ENCODE results near the gene MYF6. TPM values are rescaled to one million over a fixed set of nuclear protein-coding genes. Genes with fewer than 3 reads are reported as not detected.

The MYF6 gene
- total and polyA plus RNA-seq, 7 donors = not detected

GRCh38 chr12:80697270-80697887 lies 10.1 kb upstream of the MYF6 start:
- H3K9me3 ChIP-seq = no peaks in the 10 kb centered on the region
- no peak for TF ChIP-seq POLR2AphosphoS5 (IDR thresholded peaks at IDR 0.05)
- no peak for TF ChIP-seq EP300 (IDR thresholded peaks at IDR 0.05)
- H3K27ac ChIP-seq = no peak overlapping the region
- H3K36me3 ChIP-seq = no peaks in the 10 kb centered on the region
- H3K27me3 ChIP-seq = no peaks in the 10 kb centered on the region
- intact Hi-C loops (cut with DNase I) = no loop called here
- 45 to 64% methylated on average over 2 of the region's 2 CpGs for WGBS, 2 donors
- no peak overlapping the region for H3K4me3 ChIP-seq
- no peaks in the 10 kb centered on the region for H3K4me1 ChIP-seq
- DNase-seq = no peak

GRCh38 chr12:80698256-80698655 lies 9.2 kb upstream of the MYF6 start:
- no peak overlapping the region for H3K4me3 ChIP-seq
- no peaks in the 10 kb centered on the region for H3K36me3 ChIP-seq
- no peak for DNase-seq
- H3K9me3 ChIP-seq = no peaks in the 10 kb centered on the region
- 81% methylated on average over 7 of the region's 7 CpGs for WGBS, 2 donors
- H3K27ac ChIP-seq = no peak overlapping the region
- H3K4me1 ChIP-seq = no peaks in the 10 kb centered on the region
- intact Hi-C loops (cut with DNase I) = no loop called here
- no peak for TF ChIP-seq CTCF (IDR thresholded peaks at IDR 0.05)
- no peak for TF ChIP-seq EP300 (IDR thresholded peaks at IDR 0.05)
- TF ChIP-seq POLR2AphosphoS5 (IDR thresholded peaks at IDR 0.05) = no peak
- TF ChIP-seq POLR2A (IDR thresholded peaks at IDR 0.05) = no peak
- H3K27me3 ChIP-seq = no peaks in the 10 kb centered on the region

GRCh38 chr12:80698847-80699542 lies 8.4 kb upstream of the MYF6 start:
- H3K4me3 ChIP-seq = no peak overlapping the region
- H3K4me1 ChIP-seq = no peaks in the 10 kb centered on the region
- no peak overlapping the region for H3K27ac ChIP-seq
- H3K9me3 ChIP-seq = no peaks in the 10 kb centered on the region
- no peaks in the 10 kb centered on the region for H3K36me3 ChIP-seq
- 63 to 73% methylated on average over 7 of the region's 7 CpGs for WGBS, 2 donors
- intact Hi-C loops (cut with DNase I) = no loop called here
- no peaks in the 10 kb centered on the region for H3K27me3 ChIP-seq
- TF ChIP-seq EP300 (IDR thresholded peaks at IDR 0.05) (no peak), POLR2AphosphoS5 (IDR thresholded peaks at IDR 0.05) (no peak), POLR2A (IDR thresholded peaks at IDR 0.05) (no peak), CTCF (IDR thresholded peaks at IDR 0.05) (no peak)
- no peak for DNase-seq

- Histone ChIP-seq H3K4me3 (no peak overlapping the region), H3K4me1 (no peaks in the 10 kb centered on the region), H3K36me3 (no peaks in the 10 kb centered on the region), H3K27ac (no peak overlapping the region), H3K9me3 (no peaks in the 10 kb centered on the region), H3K27me3 (no peaks in the 10 kb centered on the region)
- no peak for DNase-seq
- intact Hi-C loops (cut with DNase I) = no loop called here
- TF ChIP-seq POLR2AphosphoS5 (IDR thresholded peaks at IDR 0.05) (no peak), EP300 (IDR thresholded peaks at IDR 0.05) (no peak)
- 77 to 83% methylated on average over 2 of the region's 2 CpGs for WGBS, 2 donors
Measured at GRCh38 chr12:80700327-80700726, 7.1 kb upstream of the MYF6 start.

- Histone ChIP-seq H3K27ac (no peak overlapping the region), H3K9me3 (no peaks in the 10 kb centered on the region), H3K4me1 (no peaks in the 10 kb centered on the region), H3K36me3 (no peaks in the 10 kb centered on the region), H3K4me3 (no peak overlapping the region), H3K27me3 (no peaks in the 10 kb centered on the region)
- intact Hi-C loops (cut with DNase I) = no loop called here
- DNase-seq = no peak
- TF ChIP-seq CTCF (IDR thresholded peaks at IDR 0.05) = no peak
- no peak for TF ChIP-seq POLR2AphosphoS5 (IDR thresholded peaks at IDR 0.05)
- no peak for TF ChIP-seq POLR2A (IDR thresholded peaks at IDR 0.05)
- no peak for TF ChIP-seq EP300 (IDR thresholded peaks at IDR 0.05)
- WGBS, 2 donors = 49 to 68% methylated on average over 2 of the region's 2 CpGs
Measured at GRCh38 chr12:80701388-80701787, 6.0 kb upstream of the MYF6 start.

Data from sigmoid colon (tissue), 7 donors.